Middle frontal gyrus (tissue), 1 donor: ENCODE measurements around the gene CENPS.
"Not testable (repeated sequence)": the region's sequence is repeated elsewhere in the genome, so short reads cannot be mapped to it uniquely, and the experiment has no call there.

Experiments
- DNase-seq: peaks from one replicate; pipeline ENCODE4 v3.0.0-alpha.2; 2015; ENCODE audit warnings: low spot score; ENCODE audit errors: extremely low spot score

Gene CENPS

DNA sequence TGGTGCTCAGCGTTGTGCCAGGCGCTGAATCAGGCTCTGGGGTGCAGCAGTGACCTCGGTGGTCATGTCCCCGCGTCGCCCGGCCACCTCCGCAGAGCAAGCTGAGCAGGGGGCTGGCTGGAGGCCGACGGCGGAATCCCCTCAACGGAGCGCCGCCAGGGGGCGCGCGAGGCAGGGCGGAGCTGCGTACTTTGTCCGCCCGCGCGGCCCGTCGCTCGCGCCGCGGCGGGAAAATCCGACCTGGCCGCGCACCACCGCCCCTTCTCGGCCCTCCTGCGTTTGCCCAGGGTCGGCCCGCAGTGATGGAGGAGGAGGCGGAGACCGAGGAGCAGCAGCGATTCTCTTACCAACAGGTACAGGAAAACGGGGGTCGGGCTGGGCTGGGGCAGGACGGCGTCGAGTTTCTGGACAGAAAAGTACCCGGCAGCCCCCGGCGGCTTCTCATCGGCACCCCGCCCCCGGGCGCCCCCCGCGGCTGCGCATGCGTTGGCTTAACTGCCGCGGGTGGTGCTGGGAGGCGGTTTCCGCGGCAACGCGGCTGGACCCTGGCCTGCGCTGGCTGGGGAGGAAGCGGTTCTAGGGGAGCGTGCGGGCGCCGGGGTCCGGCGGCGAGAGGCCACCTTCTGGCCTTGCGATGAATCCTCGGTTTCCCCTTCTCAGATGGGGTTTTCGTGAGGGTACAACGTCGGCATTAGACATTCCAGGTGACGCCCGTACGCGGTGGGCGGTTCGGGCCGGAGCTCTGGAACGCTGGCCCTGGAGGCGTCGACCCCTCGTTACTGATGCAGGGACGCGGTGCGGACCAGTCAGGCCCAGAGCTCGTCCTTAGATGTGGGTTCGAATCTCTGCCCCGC lies at the start of gene CENPS:
Gene CENPS (plus strand): TSS at position 218 of the 854 bp plus-strand sequence. CDS start 85 bp downstream, at position 303.
- peak; percentile 77 for DNase-seq

DNA sequence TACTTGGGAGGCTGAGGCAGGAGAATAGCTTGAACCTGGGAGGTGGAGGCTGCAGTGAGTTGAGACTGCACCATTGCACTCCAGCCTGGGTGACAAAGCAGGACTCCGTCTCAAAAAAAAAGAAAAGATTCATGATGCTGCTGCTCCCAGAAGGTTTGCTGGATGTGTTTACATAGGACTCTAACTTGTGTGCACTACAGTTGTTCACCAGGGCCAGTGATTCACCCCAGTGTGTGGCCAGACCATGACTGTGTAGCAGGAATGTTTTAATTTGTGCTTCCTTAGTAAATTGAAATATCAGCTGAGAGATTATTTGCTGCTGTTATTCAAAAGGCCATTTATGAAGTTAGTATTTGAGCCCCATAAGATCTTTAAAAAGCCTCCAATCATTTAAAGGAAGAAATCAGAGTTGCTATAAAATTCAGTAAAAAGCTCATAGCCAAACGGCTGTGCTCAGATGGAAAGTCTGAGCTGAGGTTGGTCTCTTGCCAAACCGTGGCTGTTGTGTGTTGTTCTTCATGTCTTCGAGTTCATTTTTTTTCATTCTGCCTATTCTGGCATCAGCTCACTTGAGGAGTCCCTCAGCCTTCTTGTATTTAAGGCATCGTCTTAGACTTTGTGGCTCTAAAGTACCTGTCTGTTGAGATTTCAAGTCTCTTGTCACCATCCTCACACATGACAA lies 49.5 kb upstream of the CENPS start:
- no peak for DNase-seq

DNA sequence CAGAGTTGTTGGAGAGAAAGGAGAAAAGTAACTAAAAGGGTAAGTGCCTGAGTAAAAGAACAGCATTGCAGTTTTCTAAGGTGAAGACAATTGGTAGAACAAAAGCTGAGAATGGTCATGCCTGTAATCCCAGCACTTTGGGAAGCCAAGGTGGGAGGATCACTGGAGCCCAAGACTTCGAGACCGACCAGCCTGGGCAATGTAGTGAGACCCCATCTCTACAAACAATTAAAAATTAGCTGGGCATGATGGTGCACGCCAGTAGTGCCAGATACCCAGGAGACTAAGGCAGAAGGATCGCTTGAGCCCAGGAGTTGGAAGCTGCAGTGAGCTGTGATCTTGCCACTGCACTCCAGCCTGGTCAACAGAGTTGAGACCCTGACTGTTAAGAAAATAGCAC lies 46.6 kb upstream of the CENPS start:
- no peak for DNase-seq

DNA sequence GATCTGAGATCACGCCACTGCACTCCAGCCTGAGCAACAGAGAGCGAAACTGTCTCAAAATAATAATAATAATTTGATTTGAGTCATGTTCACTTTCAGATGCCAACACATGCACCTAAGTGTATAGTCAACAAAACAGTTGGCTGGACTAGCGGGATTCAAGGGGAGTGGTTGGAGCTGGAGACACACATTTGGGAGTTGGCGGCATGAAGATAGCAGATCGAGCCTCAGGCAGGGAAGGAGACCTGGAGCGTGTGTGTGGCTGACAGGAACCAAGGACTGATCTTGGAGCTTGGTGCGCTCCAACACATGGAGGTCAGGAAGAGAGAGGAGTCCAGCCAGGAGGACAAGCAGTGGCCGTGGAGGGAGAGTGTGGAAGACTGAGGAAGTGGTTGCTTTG lies 46.0 kb upstream of the CENPS start:
- no peak for DNase-seq

DNA sequence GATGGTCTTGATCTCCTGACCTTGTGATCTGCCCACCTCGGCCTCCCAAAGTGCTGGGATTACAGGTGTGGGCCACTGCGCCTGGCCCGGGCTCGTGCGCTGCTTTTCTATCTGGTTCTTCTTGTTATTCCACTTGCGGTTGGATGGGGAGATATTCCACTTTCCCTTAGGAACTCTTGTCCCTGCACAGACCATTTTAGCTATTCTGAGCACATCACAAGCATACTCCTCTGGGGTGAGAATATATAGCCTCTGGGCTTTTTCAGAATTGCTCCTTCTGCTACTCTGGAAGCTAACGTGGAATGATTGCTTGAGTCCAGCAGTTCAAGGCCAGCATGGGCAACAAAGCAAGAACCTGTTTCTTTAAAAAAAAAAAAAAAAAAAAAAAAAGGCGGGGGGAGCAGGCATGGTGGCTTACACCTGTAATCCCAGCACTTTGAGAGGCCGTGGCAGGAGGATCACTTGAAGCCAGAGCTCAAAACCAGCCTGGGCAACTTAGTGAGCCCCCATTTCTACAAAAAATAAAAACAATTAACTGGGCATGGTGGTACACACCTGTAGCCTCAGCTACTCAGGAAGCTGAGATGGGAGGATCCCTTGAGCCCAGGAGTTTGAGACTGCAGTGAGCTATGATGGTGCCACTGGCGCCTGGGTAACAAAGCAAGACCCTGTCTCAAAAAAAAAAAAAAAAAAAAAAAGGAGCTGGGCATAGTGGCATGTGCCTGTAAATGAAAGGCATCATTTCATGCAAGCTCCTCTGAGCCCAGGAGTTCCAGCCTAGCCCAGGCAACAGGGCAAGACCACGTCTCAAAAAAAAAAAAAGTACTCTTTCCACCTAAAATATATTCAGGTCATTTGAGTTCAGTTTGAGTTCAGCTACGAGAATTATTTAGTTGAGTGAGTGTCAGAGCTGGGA lies 43.2 kb upstream of the CENPS start:
- DNase-seq = no peak

DNA sequence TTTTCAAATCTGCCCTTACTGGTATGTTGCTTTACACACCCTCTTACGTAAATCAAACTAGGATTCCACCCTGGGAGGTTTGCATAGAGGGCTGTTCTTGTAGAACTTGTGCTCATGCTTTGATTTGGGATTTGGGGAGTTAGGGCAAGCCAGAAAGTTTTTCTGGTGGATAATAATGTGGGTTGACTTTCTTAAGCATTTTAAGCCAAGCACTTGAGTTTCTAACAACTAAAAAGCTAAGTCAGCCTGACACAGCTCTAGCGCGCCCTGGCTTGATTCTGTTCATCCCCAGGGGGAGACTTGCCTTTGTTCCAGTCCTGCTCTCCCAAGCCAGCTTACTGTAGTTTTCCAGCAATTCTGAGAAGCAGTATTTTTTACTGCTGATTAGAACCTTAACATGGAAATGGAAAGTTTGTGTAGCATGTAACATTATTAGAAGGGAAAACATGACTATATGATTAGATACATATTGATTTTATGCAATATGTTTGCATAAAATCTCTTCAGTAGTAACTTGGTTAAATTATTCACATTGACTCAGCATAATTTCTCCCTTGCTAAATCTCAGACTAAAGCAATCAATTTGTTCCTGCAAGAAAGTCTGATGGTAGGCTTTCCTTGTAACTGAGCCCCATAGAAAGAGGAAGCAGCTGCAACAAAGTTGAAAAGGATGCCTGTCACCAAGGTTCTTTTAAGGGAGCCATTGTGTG lies 42.4 kb upstream of the CENPS start:
- DNase-seq = peak; percentile 17

DNA sequence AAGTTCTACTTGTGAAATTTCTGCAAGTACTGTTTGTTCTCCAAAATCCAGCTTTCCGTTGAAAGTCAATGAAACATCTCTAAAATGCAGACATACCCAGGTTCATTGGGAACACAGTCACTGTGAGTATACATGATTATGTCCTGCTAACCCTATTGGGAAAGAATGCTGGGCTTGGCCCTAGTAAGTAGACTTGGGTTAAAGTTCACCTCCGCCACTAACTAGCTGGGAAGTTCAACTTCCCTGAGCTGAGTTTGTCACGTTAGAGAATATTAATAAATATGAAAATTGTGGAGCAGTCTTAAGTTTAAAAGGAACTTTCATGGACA lies 41.9 kb upstream of the CENPS start:
- DNase-seq = no peak

DNA sequence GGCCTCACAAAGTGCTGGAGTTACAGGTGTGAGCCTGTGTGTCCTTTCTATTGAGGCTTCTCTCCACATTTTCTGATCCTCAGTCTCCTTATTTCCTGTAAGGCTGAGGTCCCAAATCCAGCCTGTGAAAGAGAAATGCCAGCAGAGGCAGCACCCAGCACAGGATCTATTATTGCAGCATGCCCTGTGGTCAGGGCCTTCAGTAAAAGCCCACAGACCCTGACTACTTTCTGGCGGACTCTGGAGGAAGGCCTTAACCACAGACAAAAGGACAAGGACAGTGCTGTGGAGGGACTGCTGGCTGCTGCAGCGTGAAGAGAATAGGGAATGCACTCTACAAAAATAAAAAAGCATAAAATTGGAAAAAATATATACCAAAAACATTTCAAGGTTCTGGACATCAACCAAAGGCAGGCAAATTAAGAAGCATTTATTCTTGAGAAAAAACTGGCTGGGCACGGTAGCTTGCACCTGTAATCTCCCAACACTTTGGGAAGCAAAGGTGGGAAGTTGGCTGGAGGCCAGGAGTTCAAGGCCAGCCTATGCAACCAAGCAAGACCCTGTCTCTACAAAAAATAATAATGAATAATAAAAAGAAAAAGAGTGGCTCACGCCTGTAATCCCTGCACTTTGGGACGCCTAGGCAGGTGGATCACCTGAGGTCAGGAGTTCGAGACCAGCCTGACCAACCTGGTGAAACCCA lies 40.8 kb upstream of the CENPS start:
- DNase-seq = no peak

DNA sequence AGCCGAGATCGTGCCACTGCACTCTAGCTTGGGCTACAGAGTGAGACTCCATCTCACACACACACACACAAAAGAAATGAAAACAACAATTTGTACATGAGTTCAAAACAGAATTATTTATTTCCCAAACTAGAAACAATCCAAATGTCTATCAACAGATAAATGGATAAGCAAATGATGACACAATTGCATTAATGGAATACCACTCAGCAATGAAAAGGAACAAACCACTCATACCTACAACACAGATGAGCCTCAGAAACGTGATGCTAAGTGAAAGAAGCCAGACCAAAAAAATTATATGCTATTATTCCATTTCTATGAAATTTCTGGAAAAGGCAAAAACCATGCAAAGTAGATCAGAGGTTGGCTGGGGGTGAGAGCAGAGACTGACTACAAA lies 33.4 kb upstream of the CENPS start:
- no peak for DNase-seq

DNA sequence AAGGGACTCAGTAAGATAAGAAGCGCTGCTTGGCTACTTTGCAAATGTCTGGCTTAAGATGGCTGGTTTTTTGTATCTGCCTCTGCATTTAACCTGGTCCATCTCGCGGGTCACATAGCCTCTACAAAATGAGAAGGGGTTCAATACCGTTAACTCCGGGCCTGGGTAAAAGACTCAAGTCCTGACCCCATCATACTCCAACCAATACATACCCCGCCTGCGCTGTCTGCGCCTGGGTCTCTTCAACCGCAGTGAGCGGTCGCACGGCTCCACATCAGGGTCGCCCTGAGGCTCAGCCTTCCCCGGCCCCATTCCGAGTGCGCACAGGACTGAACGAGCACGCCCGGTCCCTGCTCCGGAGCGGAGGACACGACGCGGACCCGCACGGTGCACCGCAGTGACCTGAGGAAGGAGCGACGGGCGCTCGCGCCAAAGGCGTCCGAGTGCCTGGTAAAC lies 31.9 kb upstream of the CENPS start:
- no peak for DNase-seq

DNA sequence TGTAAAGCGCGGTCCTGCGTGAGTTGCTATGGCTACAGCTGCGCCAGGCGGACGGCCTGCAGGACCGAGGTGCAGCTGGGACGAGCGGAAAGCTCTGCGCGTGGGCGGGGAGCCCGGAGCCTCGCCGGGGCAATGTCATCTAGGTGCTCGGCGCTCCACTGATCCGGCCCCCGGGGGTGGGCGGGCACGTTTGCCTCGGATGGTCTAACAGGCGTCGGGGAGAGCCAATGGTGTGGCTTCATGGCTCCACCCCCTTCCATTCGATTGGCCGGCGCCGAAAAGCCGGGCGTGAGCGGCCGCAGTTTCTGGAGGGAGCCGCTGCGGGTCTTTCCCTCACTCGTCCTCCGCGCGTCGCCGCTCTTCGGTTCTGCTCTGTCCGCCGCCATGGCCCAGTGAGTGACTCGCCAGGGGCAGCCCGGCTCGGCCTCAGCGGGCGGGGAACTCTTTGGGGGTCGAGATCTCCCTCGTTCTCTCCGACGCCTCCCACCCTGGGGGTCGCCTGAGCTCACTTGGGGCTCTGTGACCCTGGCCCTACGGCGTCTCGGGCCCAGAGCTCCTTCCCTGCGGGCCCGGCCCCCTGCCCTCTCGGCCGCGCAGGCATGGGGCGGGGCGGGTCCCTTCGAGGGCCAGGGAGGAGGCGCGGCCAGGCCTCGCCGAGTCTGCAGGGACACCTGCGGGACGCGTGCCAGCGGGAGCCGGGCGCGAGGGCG lies 31.3 kb upstream of the CENPS start, which contains the start of gene PGD:
Gene PGD (plus strand): TSS at position 331 of the 710 bp plus-strand sequence. CDS start 54 bp downstream, at position 385.
- peak; percentile 97 for DNase-seq

DNA sequence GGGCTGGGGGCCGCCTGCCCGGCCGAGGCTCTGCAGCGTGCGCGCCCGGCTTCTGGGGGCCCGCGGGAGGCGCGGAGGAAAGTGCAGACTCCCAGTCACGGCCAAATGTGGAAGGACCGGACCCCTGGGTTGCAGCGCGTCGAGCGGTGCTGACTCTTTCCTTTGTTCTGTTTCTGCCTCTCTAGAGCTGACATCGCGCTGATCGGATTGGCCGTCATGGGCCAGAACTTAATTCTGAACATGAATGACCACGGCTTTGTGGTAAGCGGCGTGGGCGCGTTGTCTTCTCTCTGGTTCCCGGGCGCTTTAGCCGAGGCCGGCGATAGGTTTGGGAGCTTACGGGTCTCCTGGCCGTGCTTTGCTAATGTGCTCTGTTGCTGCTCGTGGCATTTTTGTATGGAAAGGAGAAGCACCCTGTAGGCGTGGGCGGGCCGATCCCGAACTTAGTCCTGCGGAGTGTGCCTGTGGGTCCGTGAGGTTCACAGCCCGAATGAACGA lies 30.7 kb upstream of the CENPS start:
- DNase-seq = peak; percentile 3

DNA sequence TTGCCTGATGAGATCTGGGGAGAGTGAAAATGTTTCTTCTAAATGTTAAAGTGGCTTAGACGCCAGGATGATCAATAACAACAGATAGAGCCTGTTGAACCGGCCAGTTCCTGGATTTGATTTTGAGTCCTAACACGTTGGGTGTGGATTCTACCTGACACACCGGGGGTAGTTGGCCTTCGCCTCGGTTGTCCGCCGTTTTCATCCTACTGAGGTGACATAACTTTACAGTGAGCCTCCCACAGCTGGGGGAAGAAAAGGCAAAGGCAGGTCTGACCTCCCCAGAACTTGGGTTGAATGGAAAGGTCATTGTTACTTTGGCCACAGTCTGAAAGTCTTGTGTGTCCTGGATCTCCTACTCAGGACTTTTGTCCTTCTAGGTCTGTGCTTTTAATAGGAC lies 30.2 kb upstream of the CENPS start:
- no peak for DNase-seq

DNA sequence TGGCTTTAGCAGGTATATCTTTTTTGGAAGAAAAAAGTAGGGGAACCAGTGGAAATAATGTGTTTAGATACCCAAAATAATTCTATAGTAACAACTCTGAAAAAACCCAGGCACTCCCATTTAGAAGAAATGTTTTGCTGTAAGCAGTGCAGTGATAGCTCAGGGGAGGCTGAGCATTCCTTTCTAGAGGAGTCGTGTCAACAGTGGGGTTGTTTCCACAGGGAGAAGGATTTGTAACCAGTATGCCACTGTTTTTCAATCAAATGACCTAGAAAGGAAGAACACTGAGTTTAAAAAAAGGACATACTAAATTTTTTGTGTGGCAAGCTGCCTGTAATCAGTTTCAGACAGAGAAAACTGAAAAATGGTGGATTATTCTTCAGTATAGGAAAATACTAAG lies 29.0 kb upstream of the CENPS start:
- no peak for DNase-seq

DNA sequence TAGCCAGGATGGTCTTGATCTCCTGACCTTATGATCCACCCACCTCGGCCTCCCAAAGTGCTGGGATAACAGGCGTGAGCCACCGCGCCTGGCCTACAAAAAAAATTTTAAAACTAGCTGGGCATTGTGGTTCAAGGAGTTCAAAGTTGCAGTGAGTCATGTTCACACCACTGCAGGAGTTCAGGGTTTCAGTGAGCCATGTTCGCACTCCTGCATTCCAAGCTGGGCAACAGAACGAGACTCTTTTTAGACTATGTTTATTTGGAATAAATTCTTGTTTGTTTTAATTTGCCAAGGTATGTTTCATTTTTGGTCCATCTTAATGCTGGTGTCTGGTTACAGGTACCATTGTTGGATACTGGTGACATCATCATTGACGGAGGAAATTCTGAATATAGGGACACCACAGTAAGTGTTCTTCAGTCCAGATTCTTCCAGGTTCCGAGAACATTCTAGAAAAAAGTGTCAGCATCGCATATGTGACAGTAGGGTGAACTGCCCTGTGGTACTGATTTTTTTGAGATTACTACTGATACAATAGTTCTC lies 27.4 kb upstream of the CENPS start:
- no peak for DNase-seq

DNA sequence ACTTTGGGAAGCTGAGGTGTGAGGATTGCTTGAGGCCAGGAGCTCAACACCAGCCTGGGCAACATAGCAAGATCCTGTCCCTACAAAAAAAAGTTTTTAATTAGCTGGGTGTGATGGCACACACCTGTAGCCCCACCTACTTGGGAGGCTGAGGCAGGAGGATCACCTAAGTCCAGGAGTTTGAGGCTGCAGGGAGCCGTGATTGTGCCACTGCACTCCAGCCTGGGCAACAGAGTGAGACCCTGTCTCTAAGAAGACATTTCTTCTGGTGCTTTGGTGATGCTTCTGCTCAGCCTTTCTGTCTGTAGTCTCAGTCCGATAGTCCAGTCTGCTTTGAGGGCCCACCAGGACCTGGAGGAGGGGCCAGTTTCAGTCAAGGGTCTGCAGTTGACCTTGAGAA lies 23.0 kb upstream of the CENPS start:
- no peak for DNase-seq

DNA sequence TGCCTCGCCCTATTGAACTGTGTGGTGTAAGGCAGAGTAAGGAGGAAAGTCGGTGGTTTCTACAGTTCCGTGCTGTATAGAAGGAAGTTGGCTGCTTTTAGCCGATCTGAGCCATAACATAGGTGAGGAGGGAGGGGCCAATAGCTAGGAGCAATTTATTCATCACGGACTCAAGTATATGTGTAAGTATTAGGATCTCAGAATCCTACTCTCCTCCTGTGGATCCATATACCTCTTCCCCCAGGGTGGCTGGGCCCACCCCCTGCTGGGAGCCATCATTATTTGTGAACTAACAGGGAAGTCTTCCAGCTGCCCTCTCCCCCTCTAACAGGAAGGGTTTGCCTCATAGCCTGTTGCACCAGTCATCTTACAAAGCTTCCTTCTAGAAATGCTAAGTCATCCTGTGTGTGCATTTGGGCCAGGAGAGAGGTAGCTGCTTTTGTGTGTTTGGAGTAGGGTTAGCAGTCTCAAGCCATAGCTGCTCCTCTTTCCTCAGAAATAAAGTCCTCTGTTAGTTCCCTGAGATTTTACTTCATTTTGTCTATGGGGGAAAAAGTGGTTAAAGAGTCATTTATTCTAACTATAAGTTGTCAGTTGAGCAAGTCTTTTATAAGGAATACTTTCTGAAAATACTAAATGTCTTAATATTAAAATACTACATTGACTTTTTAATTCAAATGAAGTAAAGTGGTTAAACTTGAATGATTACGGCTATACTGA lies 14.9 kb upstream of the CENPS start:
- DNase-seq = no peak

DNA sequence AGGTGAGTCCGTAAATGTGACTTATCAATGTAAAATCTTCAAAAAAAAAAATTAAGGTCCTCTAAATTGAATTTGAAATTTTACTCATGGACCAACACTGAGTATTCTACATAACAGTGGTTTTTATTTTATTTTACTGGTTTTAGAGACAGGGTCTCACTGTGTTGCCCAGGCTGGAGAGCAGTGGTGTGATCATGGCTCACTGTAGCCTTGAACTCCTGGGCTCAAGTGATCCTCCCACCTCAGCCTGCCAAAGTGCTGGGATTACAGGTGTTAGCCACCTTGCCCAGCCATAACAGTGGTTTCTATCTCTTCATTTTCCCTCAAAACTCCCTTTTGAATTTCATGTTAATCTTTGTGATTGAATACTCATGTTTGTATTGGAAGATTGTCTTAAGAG lies 14.3 kb upstream of the CENPS start:
- DNase-seq = not testable (repeated sequence)

DNA sequence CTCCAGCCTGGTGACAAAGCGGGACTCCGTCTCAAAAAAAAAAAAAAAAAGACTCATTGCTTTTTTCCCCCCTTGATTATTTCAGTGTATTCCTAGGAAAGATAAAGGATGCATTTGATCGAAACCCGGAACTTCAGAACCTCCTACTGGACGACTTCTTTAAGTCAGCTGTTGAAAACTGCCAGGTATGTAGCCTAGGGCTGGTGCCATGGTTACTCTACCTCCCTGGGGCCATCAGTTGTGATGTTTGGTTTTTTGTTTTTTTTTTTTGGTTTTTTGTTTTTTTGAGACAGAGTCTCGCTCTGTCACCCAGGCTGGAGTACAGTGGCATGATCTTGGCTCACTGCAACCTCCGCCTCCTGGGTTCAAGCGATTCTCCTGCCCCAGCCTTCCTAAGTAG lies 11.5 kb upstream of the CENPS start:
- not testable (repeated sequence) for DNase-seq
